Astrocyte of the cerebellum (primary cell): Measurements from ENCODE around the gene MGST2.
A peak's percentile ranks its signal among the peaks of the same experiment; 100 is the strongest.

Source experiments
- DNase-seq: peaks from one replicate; pipeline ENCODE4 v3.0.0-alpha.2; 2011; ENCODE audit warnings: low read depth
- H3K4me3 ChIP-seq: 2 replicates; pipeline ENCODE4 v1.5.1; 2011; ENCODE audit warnings: mild to moderate bottlenecking, low read depth, low read length, moderate library complexity
- CTCF ChIP-seq: IDR thresholded peaks from 2 replicates; pipeline ENCODE4 v1.5.1; 2012; ENCODE audit warnings: low read length, low read depth, moderate library complexity, mild to moderate bottlenecking; ENCODE audit errors: missing control alignments
- in situ Hi-C: cut with HindIII; loops from 2 replicates; pipeline ENCODE4 v1.10.0; 2017; ENCODE audit warnings: low sequenced_read_pairs

MGST2 gene

GRCh38 chr4:139643042-139643895 is 22.4 kb upstream of the MGST2 start:
- no peak for TF ChIP-seq CTCF
- no peak for DNase-seq
- no peak overlapping the region for H3K4me3 ChIP-seq
- in situ Hi-C loops = no loop called here

GRCh38 chr4:139645458-139645857 is 20.2 kb upstream of the MGST2 start:
- in situ Hi-C loops = no loop called here
- no peak for DNase-seq
- TF ChIP-seq CTCF = no peak
- H3K4me3 ChIP-seq = no peak overlapping the region

- TF ChIP-seq CTCF = no peak
- in situ Hi-C loops = no loop called here
- no peak for DNase-seq
- no peak overlapping the region for H3K4me3 ChIP-seq
Observed at GRCh38 chr4:139647184-139647583, 18.4 kb upstream of the MGST2 start.

- no peak overlapping the region for H3K4me3 ChIP-seq
- in situ Hi-C loops = no loop called here
- no peak for TF ChIP-seq CTCF
- DNase-seq = no peak
Observed at GRCh38 chr4:139647952-139648351, 17.7 kb upstream of the MGST2 start.

GRCh38 chr4:139651282-139652194 is 14.1 kb upstream of the MGST2 start:
- TF ChIP-seq CTCF = peak; percentile 92
- peak; percentile 74 for DNase-seq
- in situ Hi-C loops = no loop called here
- H3K4me3 ChIP-seq = no peak overlapping the region

- H3K4me3 ChIP-seq = no peak overlapping the region
- TF ChIP-seq CTCF = no peak
- no peak for DNase-seq
- in situ Hi-C loops = no loop called here
Observed at GRCh38 chr4:139654516-139654915, 11.1 kb upstream of the MGST2 start.
